Stimulated activated CD4-positive, alpha-beta T cell treated with anti-CD3 and anti-CD28 coated beads, TNF-alpha, amount 100 ng/mL, for 24 hours (primary cell): ENCODE measurements around the gene SURF1.

ENCODE experiments used
- DNase-seq, 3 experiments: peaks; one replicate each; pipeline ENCODE4 v3.0.0-alpha.2; 2020; ENCODE audit warnings: low read depth in 3 of 3

SURF1 gene

DNA sequence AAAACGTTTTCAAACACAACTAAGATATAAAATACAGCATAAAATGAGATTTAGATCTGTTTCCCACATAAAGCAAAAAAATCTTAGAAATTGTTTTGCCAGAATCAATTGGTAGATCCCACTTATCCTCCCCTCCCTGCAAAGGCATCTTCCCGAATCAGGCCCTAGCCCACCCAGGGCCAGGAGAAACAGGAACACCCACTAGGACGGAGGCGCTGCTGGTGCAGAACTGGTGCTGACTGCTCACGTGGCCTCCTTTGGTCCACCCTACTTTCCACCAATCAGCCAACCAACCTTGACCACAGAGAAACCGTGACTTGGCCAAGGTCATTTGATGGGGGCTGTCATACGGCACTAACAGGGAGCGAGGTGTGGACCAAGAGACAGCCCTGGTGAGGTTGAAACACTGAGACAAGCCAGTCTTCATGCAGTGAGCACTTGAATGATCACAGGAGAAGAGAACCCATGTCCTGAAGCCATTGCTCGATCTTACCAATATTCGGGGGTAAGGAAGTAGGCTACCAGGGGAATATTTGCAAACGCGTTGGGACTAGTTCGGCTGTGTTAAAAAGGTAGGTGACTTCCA is 5.3 kb upstream of the SURF1 start:
- DNase-seq: no peak

DNA sequence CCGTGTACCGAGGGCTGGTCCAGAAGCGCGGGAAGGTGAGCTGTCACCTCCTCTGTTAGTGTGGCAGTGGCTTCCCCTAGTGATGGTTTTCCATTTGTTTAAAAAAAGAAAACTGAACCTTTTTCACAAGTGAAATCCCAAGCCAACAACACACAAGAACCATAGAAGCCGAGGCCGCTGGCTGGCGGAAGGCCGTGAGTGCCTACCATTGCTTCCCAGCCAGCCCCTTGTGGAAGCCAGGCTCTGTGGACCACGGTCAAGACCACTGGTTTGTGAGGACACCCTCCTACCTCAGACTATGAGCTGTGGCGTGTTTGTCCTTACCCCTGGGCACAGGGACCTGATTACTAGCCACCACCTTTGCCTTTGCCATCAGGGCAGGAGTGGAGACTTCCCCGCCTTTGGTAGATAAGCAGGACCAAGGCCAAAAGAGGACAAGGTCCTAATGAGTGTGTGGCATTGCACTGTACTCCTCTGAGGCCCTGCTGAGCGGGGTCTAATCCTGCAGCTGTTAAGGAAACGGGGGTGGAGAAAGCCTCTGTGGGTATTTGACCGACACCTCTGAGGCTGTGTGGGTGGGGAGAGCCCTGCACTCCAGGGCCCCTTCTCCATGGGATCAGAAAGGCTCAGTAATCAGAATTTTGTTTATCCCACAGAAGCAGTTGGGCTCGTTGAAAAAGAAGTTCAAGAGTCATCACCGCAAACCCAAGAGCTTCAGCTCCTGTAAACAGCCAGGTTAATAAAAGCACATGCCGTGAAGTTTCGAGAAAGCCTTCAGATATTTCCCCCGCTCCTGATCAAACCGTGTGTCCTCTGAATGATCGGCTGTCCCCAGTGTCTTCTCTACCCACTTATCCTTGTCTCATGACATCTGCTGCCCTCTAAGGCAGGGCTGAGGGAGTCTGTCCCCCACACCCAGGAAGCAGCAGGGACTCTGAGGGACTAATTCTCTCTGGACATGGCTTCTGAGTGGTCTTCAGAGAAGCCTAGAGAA is 4.4 kb upstream of the SURF1 start:
- no peak for DNase-seq

DNA sequence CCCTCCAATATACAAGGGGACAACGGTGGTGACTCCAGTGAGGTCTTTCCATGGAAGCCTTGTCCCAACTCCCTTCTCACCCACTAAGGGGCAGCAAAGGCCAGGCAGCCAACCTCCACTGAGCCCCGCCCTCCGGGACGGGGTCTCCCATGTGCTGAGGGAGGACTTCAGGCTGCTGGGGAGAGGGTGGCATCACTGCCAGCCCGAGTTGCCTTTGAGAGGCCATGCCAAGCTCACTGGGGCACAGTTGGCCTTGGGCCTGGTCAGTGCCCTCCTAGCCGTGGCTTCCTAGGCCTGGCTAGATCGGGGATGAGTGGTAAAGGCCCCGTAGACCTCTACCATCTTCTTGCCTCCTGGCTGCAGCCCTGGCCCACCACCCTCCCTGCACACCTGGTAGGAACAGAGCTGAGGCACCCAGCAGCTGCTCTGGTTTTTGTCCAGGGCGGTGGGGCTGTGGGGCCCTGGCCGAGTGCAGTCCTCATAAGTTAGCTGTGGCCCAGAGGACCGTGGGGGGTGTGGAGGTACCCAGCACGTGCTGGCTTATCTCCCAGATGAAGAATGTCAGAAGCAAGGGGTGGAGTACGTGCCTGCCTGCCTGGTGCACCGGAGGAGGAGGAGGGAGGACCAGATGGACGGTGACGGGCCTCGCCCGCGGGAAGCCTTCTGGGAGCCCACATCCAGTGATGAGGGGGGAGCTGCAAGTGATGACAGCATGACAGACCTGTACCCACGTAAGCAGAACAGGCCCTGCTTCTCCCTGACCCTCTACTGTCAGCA is 3.3 kb upstream of the SURF1 start:
- no peak for DNase-seq

DNA sequence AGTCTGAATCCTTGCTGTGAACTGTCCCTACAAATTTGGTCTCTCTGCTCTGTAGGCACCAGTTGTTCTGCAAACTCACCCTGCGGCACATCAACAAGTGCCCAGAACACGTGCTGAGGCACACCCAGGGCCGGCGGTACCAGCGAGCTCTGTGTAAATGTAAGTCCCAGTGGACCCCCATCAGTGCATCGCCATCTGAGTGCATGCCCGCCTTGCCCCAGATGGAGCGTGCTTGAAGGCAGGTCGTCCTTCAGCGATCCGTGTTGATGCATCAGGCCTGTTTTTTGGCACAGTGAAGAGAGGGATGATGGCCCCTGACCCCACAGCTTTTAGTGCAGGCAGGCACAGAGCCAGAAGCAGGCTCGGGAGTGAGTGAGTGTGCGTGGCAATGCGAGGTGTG is 1.4 kb upstream of the SURF1 start:
- no peak for DNase-seq

DNA sequence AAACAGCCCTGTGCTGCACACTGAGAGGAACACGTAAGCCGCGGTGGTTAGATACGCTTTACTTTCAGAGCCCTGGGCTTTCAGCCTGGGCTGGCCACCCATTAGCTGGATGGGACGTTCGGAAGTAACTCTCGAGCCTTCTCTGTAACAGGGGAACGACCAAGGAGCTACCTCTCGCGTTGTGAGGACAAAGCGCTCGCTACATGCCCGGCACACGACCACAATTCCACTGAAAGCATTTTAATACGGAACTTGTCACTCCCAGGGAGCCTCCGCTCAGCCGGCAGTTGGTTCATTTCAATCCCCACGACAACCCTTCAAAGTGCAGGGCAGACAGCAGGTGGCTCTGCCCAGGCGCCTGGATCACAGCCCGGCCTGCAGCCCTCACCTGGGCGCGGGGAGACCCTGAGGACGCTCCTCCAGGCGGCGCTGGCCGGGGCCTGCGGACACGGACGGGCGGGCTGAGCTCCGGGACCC is 368 bp downstream of the SURF1 start:
- no peak for DNase-seq

DNA sequence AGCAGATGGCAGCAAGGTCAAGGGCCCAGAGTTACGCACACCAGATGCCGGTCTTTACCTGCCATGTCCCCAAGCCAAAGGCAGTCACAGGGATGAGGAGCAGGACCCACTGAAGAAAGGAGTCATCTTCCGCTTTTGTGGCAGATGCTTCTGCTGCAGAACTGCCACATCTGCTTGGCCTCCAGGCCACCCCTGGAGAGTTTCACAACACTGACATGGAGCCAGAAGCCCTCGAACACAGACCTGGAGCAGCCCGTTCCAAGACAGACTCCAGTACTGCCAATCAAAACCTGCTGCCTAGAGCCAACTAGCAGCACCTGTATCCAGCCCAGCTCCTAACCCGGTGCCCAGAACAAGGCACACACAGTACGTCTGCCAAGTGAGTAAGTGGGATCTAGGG is 1.5 kb downstream of the SURF1 start:
- DNase-seq: no peak

DNA sequence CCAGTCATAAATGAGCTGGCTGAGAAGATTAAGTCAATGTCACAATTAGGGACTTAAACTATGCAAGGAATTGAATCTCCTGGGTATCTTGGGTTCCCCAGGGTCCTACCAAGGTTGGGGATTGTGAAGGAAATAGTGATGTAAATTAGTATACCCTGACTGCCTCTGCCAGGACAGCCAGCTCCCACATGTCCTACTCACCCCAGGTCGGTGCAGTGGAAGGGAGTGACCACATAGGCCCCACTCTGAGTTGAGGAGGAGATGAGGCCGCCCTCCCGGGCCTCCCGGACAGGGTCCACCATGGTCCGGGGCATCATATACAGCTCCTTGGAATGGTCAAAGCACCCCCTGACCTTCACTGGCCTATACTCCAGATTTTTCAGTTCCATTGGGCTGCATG is 2.7 kb downstream of the SURF1 start:
- no peak for DNase-seq

DNA sequence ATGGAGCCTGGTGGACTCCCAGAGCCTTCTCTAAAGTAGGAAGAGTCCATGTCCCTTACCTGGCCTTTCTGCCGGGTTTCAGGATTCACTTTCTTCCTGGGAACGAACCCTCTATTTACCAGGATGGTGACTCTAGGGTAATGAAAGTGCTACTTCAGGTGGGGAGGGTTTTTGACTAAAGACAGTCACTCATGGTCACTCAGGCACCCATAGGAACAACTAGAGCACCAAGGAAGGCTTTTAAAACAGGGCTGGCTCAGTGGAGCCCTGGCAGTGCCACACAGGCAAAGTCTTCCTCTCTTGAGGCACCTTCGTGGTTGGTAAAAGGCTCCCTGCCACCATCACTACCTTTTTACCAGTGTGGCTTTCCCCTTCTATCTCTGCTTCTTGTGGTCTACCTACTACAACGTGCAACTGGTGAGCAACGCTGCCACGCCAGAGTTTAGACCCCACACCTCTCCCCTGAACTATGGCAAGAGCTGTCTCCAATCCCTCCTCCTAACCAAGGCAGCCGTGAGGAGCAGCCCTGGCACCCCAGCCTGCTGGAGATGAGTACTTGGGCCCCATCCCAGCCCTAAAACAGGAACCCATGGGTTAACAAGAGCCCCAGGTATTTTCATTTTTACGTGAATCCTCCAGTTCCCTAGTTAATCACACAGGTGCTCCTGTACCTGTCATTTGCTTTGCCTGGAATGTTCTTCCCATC is 3.5 kb downstream of the SURF1 start:
- DNase-seq: no peak

DNA sequence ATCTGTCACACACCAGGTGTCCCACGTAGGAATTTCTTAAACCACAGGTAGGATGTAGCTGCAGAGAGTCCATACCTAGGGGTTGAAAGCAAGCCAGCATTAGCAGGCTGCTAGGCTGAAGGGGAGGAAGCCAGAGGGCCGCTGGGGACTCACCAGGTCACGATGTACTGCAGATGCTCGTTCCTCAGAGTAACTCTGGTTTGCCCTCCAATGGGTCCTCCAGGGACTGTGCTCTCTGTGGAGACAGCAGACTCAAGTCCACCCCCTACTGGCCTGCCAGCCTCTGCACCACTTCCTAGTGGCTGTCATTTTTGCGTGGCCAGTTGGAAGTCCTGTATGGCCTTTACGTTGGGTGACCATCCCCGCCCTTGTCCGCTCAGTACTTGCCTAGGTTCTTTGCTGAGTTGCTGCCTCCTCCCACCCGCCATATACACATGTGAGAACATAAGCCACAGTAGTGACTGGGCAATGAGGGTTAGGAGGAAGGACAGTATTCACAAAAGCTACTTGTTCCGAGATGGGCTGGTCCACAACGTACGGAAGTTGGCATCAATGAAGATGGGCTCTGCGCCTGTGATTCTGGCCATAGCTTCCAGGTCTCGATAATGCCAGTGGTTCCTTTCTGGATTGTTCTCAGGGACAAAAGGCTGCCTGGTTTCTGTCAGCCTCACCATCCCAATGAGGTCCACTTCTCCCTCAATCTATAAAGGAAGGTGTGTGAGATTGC is 4.2 kb downstream of the SURF1 start:
- DNase-seq: no peak

DNA sequence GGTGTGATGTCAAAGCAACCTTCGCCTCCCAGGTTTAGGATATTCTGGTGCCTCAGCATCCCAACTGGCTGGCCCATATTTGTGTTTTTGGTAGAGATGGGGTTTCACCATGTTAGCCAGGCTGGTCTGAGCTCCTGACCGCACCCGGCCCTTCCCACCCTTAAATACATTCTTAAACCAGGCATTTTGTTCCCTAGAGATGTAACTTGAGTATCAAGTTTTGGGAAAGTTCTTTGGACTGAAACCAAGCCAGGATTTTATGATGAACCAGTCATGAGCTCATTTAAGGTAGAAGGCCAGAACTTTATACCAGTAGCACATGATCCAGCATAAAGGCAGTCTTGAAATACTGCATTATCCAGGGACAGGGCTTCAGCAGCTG is 4.8 kb downstream of the SURF1 start:
- no peak for DNase-seq

DNA sequence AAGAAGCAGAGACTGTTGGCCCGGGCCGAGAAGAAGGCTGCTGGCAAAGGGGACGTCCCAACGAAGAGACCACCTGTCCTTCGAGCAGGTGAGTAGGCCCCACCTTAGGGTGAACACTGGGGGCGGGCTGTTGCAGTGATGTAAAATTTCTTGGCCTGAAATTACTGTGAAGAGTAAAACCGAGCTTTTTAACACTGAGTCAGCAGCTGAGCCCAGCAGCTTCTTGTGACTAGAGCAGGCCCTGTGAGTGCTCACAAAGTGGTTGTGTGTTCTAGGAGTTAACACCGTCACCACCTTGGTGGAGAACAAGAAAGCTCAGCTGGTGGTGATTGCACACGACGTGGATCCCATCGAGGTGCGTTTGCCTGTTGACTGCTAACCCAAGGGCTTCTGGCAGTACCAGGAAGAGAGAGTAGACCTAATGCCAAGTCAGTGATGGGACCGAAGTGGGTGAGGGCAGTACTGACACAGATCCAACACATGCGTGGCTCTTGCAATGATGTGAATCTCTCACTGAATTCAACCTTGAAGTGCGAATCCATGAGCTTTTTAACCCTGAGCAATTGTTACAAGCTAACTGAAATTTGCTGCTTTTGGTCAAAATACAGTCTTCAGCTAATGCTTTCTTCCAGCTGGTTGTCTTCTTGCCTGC is 6.2 kb downstream of the SURF1 start:
- DNase-seq: no peak

DNA sequence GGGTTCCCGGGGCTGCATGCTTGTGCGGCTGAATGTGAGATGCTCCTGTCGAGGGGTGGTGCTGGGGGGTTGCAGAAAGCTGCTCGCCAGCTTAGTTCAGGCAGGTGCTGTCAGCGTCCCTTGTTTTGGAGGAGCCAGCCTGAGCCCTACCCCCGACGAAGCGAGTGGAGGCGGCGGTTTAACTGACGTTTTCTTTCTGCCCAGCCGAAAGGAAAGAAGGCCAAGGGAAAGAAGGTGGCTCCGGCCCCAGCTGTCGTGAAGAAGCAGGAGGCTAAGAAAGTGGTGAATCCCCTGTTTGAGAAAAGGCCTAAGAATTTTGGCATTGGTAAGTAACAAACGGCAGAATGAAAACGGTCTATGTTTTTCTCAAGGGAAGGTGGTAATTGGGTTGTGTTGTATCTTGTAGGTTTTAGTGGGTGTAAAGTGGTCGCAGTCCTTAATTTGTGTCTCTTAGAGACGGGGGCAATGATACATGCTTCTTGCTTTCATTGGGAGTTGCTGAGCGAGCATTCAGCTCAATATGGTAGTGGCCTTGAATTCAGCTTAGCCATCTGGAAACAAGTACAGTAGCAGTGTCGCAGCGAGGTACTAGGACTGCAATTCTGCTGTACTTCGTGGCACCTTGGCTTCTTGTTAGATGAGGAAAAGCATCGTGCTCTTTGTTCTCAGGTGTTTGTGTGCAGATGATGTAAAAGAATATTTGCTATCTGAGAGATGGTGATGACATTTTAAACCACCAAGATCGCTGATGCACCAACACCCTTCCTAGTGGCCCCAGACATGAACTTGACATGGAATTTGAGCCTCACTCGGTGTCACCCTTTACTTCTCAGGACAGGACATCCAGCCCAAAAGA is 7.3 kb downstream of the SURF1 start:
- no peak for DNase-seq

DNA sequence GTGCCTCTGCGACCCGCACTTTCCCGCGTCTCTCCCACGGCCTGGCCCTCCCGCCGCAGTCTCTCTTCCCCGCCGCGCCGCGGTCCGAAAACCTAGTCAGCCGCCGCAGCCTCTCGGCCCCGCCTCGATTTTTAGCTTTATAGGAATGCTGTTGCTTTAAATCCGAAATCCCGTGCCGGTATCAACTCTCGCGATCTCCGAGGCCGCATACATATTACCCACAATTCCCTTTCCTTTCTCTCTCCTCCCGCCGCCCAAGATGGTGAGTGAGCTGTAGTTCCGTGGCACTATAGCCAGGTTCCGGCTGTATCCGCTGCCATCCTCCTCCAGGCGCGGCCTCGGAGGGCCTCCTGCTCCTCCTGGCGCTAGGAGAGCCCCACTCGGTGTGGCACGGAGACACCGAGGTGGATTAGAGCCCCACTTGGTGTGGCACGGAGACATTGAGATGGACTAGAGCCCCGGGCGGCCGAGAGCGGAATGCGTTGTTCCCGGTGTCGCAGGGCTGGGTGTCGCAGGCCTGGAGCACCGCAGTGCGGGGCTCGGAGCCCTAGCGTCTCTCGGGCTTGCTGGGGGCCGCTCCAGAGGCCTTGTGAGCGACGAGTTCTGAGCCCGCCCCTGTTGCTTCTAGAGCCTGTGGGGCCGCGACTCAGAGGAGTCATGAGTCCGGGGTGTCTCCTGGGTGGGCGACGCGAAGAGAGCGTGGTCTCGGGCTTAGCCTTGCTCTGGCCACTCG is 8.1 kb downstream of the SURF1 start, which contains the start of the genes MED22 and RPL7A:
MED22 (minus strand) TSS at position 147 of the 733 bp plus-strand sequence. CDS start 1,469 bp downstream, outside the sequence.
RPL7A (plus strand) TSS at position 234 of the 733 bp plus-strand sequence; CDS start at position 260, 26 bp downstream.
- peak; percentile 76 to 93 (median 88) for DNase-seq

DNA sequence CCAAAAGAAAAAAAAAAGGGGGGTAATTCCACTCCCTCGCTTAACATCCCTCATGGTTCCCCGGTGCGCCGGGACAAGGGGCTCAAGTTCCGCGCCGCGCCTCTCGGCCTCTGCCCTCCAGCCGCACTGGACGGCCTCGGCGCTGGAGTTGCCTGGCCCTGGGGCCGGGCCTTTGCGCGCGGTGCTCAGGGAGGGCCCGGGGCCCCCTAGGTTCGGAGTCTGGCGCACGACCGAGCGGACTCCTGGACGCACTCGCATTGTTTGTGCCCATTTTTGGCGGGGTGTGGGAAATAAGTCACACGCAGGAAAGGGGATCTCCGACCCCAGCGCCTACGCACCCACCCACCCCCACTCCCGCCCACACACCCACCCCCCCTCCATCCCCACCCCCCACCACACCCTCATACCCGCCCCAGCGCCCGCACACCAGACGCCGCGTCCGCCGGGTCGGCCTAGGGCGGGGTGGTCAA is 8.7 kb downstream of the SURF1 start:
- no peak for DNase-seq

DNA sequence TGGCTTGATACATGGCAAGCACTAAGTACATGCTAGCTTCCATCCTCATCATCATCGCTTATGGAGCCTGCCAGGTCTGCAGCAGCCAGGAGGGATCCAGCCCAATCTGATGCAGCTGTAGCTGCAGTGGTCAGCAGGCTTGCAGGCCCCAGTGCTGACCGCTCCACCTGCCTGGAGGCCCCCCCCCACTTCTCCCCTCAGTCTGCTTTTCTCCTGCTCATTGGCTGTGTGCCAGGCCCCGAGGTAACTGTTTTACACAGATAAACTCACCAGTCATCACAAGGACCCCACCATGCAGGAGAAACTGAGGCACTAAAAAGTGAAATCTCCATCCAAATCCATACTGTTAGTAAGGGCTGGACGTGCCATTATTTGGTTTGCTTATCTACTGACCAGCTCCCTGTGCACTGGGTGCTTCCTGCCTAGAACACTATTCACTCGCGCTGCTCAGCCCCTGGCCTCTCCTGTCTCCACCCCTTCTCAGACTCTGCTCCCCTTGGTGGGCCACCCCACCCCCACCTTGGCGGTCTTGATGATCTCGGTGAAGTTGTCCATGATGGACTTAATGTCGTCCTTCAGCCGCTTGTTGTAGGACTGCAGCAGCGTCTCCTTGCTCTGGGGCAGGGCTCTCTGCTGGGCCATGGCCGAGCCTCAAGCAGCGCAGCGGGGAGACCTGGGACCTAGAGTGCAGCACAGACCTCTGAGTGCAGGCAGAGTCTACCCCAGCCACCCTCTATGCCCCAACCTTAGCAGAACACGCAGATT is 10.1 kb downstream of the SURF1 start:
- DNase-seq: no peak

DNA sequence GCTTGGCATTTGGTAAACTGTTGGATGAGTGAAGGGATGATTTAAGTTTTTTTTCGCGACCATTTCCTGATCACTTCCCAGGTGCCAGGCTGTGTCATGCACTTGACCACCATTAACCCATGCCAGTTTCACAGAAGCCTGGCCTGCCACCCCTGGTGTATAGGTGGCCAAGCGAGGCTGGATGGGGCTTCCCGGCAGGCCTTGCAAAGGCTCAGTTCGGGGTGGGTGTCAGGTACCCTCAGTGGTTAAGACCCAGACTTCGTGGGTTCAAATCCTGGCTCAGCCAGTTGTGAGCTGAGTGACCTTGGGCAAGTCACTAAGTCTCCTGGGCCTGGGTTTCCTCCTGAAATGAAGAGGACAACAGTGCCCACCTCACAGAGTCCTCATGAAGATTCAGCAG is 10.7 kb downstream of the SURF1 start:
- DNase-seq: no peak

DNA sequence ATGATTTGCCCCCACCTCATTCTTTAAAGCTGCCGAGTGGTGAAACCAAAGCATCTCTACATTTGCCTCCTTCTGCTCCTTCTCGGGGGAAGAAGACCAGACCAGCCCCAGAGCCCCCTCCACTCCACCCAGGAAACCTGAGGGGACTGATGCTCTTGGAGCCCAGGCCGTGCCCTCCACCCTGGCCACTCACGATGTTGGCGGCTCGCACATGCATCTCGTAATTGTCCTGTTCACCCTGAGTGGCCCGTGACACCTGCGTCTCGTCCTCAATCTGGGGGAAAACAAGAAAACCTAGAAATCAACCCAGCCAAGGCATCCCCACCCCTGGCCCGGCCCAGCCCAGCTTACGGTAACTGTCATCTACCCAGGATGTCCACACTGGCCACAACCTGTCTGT is 11.3 kb downstream of the SURF1 start:
- DNase-seq: no peak

DNA sequence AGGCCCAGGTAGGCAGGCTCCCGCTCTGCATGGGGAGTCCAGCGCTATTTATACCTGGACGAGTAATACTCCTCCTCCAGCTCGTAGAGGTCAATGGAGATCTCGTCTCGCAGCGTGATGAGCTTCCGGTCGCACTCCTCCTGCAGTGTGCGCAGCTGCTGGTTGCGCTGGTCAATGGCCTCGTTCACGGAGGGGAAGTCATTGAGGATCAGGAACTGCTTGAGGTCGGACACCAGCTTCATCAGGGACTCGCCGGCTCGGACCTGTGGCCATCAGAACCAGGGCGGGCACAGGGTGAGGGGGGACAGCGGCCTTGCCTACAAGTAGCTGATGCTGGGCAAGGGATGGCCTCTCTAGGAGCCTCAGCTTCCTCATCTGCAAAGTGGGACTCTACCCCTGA is 12.2 kb downstream of the SURF1 start:
- DNase-seq: no peak
